Colonic mucosa (tissue), 4 donors: ENCODE measurements around the gene MOB3A. TPM values are rescaled to one million over a fixed set of nuclear protein-coding genes. Genes with fewer than 3 reads are reported as not detected.

ENCODE experiments used
- DNase-seq: peaks from one replicate; pipeline ENCODE4 v3.0.0-alpha.2; 2020
- H3K27ac ChIP-seq: fragments of 200-600 bp; one replicate; pipeline ENCODE4 v1.8.0; 2021
- H3K27me3 ChIP-seq: fragments of 200-600 bp; one replicate; pipeline ENCODE4 v1.8.0; 2021
- H3K36me3 ChIP-seq: fragments of 200-600 bp; one replicate; pipeline ENCODE4 v1.8.0; 2021
- H3K4me1 ChIP-seq: fragments of 200-600 bp; one replicate; pipeline ENCODE4 v1.8.0; 2021; ENCODE audit warnings: mild to moderate bottlenecking
- H3K4me3 ChIP-seq: fragments of 200-600 bp; one replicate; pipeline ENCODE4 v1.8.0; 2021
- H3K9ac ChIP-seq, 2 donors: one replicate each; pipeline ENCODE4 v1.7.0; 2013; ENCODE audit warnings: control low read depth in 2 of 2, low read depth in 2 of 2, low read length in 2 of 2
- H3K9me3 ChIP-seq: fragments of 200-600 bp; one replicate; pipeline ENCODE4 v1.8.0; 2021
- intact Hi-C: fragments of 100-400 bp; cut with DNase I; formaldehyde crosslinking; loops from one replicate; pipeline ENCODE4 v1.14.1; 2022
- total RNA-seq, 2 donors: library from RNA; stranded (reverse); fragmentation: NEBNext Ultra II Directional in 1 of 2; extraction: Animal tissue kit (Norgen Biotek cat#: 25700) in 1 of 2; gene quantifications; one replicate each; pipeline ENCODE4 v1.2.1, GENCODE V29; 2021
- TF ChIP-seq, protein P1 (sequence below): fragments of 200-600 bp; IDR thresholded peaks from one replicate; pipeline ENCODE4 v1.8.0; 2022; ENCODE audit warnings: antibody characterized with exemption, mild to moderate bottlenecking
- donor health status: healthy.
- donor health status: DM: no; HTN: no; CAD: no.
- donor health status: DM: no; HTN: no; CAD: no.

Gene MOB3A
- total RNA-seq, 2 donors from 2014 or later, result 40.0 to 40.5 TPM

DNA sequence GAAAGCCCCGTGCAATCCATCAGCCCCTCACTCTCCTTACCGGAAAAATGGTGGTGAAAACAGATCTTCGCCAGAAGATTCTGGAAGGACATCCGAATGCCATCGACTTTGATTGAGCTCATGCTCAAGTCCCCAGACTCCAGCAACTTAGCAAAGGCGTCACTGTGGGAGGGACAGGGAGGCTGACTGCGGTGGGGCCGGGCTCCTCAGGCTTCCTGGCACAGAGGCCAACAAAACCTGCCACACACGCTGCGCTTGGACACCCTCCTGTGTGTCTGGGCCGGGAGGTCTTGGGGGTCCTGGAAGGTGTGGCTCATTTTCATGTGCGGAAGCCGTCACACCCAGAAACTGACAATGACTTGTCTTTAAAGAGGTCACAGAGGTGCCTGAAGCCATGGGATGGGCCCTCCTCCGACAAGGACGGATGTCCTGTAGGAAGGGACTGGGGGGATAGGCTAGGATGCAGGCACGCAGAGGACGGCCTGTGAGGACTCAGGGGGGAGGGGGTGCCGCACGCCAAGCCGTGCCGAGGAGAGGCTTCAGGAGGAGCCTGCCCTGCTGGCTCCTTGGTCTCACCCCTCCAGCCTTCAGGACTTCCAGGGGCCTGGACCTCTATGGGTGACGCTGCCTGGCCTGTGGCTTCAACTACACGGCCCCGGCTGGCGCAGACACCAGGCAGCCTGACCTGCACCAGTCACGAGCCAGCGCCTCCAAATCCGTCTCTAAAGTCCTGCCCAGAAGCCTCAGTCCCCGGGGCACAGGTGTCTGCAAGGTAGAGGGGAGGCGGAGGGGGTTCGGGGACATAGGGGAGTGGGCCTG lies 13.1 kb upstream of the MOB3A start:
- H3K27ac ChIP-seq, result no peak overlapping the region
- H3K4me1 ChIP-seq, result no peaks in the 10 kb centered on the region
- intact Hi-C loops, result no loop called here
- no peak overlapping the region for H3K9ac ChIP-seq
- TF ChIP-seq, protein P1, sequence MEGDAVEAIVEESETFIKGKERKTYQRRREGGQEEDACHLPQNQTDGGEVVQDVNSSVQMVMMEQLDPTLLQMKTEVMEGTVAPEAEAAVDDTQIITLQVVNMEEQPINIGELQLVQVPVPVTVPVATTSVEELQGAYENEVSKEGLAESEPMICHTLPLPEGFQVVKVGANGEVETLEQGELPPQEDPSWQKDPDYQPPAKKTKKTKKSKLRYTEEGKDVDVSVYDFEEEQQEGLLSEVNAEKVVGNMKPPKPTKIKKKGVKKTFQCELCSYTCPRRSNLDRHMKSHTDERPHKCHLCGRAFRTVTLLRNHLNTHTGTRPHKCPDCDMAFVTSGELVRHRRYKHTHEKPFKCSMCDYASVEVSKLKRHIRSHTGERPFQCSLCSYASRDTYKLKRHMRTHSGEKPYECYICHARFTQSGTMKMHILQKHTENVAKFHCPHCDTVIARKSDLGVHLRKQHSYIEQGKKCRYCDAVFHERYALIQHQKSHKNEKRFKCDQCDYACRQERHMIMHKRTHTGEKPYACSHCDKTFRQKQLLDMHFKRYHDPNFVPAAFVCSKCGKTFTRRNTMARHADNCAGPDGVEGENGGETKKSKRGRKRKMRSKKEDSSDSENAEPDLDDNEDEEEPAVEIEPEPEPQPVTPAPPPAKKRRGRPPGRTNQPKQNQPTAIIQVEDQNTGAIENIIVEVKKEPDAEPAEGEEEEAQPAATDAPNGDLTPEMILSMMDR, result no peak
- no peak for DNase-seq
- no peak overlapping the region for H3K4me3 ChIP-seq
- peaks cover 34% of the 10 kb centered on the region for H3K36me3 ChIP-seq
- H3K9me3 ChIP-seq, result no peaks in the 10 kb centered on the region
- no peaks in the 10 kb centered on the region for H3K27me3 ChIP-seq

DNA sequence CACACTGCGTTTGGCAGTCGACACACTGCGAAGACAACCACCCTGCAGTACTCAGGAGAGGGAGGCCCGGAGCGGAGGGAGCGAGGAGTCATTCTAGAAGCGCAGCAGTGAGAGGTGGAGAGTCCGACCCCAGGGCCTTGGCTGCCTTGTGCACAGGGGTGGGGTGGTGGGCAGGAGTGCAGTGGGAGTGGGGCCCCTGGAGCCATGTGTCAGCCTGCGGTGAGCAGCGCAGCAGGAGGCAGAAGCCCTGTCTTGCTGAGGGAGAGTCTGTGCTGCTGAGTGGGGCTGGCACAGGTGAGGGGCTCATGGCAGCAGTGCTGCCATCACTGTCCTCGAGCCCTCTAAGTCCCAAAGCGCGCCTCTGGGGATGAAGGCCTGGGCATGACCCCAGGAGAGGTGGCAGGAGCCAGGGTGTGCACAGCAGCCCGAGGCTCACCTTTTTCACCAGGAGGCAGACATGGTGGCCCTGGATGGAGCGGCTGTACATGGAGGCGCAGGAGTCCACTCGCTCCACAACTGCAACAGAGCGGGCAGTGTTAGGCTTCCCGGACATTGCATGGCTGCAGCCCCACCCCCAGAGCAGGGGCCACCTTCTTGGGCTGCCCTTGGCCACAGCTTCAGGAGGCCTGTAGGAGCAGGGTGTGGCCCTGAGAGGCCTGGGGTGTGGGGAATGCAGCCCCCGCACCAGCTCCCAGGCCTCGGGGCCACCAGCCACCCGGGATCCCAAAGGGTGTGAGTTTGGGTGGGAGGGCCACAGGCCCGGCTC lies 12.3 kb upstream of the MOB3A start:
- no peak for DNase-seq
- Histone ChIP-seq H3K27me3 (no peaks in the 10 kb centered on the region), H3K27ac (no peak overlapping the region), H3K4me1 (no peaks in the 10 kb centered on the region), H3K9me3 (no peaks in the 10 kb centered on the region), H3K36me3 (peaks cover 34% of the 10 kb centered on the region), H3K9ac (no peak overlapping the region), H3K4me3 (no peak overlapping the region)
- intact Hi-C loops, result no loop called here
- TF ChIP-seq, protein P1, result no peak

- TF ChIP-seq, protein P1, result no peak
- no peaks in the 10 kb centered on the region for H3K4me1 ChIP-seq
- no peaks in the 10 kb centered on the region for H3K27me3 ChIP-seq
- no peak overlapping the region for H3K9ac ChIP-seq
- no peaks in the 10 kb centered on the region for H3K9me3 ChIP-seq
- intact Hi-C loops, result loop anchor here (5.0 kb wide), 1 partner anchor 44 kb away; no protein-coding TSS in a partner anchor
- no peak for DNase-seq
- no peak overlapping the region for H3K4me3 ChIP-seq
- no peak overlapping the region for H3K27ac ChIP-seq
- H3K36me3 ChIP-seq, result peaks cover 8% of the 10 kb centered on the region
Measured at GRCh38 chr19:2103045-2103707, 7.0 kb upstream of the MOB3A start.

GRCh38 chr19:2101417-2102335 lies 5.5 kb upstream of the MOB3A start:
- Histone ChIP-seq H3K36me3 (peaks cover 8% of the 10 kb centered on the region), H3K4me1 (no peaks in the 10 kb centered on the region), H3K9me3 (no peaks in the 10 kb centered on the region), H3K9ac (no peak overlapping the region), H3K27ac (no peak overlapping the region), H3K27me3 (no peaks in the 10 kb centered on the region), H3K4me3 (no peak overlapping the region)
- intact Hi-C loops, result loop anchor here (5.0 kb wide), 1 partner anchor 46 kb away; no protein-coding TSS in a partner anchor
- TF ChIP-seq, protein P1, result no peak
- no peak for DNase-seq
